Cortex of kidney (tissue), 1 donor: ENCODE data around the gene CRCP.
"Not testable (repeated sequence)": the region's sequence is repeated elsewhere in the genome, so short reads cannot be mapped to it uniquely, and the experiment has no call there.

Experiments used
- DNase-seq: peaks from one replicate; lab custom pipeline; 2025; lab: John Stamatoyannopoulos, UW

CRCP gene

GRCh38 chr7:66108410-66108809, 6.2 kb upstream of the CRCP start:
- DNase-seq: not testable (repeated sequence)

DNA sequence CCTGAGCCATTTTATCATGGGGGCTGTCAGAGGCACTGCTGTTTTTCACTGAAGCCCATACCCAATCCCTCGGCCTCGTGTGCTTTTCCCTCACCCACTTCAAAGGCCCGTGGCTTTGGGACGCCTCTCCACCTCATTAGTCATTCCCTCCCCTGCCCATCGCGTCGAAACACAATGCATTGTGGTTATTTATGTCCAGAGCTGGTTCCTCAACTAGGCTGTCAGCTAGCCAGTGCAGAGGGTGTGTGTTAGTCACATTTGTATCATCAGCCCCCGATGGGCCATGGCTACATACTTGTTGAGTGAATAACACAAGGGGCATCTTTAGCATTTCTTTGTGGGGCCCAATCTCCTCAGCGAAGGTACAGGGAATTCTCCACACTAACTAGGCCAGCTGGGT, 3.8 kb upstream of the CRCP start:
- DNase-seq: no peak

DNA sequence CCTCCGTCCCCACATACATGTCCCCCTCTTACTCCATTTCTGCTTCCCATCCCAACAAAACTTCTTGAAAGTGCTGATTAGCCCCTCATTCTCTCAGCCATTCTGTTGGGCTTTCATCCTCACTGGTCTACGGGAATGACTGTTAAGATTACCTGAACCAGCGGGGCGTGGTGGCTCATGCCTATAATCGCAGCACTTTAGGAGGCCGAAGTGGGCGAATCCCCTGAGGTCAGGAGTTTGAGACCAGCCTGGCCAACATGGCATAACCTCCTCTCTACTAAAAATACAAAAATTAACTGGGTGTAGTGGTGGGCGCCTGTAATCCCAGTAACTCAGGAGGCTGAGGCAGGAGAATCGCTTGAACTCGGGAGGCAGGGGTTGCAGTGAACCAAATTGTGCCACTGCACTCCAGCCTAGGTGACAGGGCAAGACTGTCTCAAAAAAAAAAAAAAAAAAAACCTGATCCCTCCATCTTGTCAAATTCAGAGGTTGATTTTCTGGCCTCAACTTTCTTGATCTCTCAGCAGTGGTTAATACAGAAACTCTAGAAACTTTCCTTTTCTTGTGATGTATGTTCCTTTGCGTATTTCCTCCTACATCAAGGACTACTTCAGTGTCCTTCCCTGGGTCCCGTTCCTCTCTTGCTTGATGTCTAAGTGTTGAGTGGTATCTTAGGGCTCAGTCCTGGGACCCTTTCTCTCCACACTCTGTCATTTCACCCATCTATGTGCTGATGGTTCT, 2.2 kb downstream of the CRCP start:
- not testable (repeated sequence) for DNase-seq

DNA sequence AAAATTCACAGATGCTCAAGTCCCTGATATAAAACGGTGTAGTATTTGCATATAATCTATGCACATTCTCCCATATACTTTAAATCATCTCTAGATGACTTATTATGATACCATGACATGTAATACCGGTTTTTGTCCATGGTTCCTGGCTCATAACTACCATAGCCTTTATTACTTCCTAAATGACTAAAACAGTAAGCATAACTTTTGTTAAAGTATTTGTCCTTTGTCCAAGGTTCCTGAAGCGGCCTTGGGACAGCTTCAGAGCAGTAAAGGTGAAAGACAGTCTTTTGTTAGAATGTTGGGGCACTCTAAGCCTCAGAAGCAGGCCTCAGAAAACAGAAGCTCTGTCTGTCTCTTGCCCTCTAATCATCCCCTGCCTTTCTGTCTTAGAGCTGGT, 4.0 kb downstream of the CRCP start:
- no peak for DNase-seq

- DNase-seq: no peak
Observed at GRCh38 chr7:66119245-66119850, 4.7 kb downstream of the CRCP start.

DNA sequence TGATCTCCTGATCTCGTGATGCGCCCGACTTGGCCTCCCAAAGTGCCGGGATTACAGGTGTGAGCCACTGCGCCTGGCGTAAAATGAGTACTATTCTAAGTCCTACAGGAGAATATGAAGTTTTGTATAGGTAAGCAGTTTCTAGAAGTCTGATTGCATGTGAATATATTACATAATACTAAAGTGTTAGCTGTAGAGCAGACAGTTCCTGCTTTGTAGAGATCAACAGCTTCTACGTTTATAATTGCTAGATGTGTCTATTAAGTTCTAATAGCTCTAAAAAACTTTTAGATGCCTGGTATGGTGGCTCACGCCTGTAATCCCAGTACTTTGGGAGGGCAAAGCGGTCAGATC, 8.5 kb downstream of the CRCP start:
- DNase-seq: no peak

DNA sequence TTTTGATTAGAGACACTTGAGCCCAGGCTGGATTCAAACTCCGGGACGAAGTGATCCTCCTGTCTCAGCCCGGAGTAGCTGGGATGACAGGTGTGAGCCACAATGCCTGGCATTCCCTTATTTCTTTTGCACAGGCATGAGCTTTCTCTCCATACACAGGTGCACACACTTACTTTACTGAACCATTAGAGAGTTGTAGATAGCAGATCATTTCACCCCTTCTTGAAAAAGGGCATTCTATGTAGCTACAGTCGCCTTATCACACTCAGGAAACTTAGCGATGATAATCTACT, 9.9 kb downstream of the CRCP start:
- not testable (repeated sequence) for DNase-seq

DNA sequence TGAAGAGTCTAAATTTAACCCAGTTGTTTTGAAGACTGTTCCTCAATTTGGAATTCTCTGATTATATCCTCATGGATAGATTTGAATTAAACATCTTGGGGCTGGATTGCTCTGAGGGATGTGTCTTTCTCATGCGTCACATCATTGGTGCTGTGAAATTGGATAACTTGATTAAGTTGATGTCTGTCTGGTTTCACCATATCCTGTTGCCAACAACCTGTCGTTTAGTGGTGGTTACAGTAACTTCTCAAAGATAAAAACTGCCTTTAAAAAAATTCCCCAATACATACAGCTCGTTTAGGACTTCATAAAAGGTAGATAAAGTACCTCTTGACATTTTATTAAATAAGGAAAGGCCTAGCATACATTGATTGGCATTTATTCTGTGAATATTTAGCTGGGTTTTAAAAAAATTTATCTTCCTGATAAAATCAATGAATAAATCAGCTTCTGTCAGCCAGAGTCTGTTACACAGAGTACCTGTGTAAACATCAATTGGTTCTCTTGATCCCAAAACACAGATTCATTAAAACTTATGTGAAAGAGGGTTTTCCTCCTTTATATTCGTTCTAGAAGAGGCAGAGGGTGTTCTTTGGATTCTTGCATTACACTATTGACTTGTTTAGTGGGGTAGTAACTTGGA, 10.5 kb downstream of the CRCP start:
- DNase-seq: no peak

DNA sequence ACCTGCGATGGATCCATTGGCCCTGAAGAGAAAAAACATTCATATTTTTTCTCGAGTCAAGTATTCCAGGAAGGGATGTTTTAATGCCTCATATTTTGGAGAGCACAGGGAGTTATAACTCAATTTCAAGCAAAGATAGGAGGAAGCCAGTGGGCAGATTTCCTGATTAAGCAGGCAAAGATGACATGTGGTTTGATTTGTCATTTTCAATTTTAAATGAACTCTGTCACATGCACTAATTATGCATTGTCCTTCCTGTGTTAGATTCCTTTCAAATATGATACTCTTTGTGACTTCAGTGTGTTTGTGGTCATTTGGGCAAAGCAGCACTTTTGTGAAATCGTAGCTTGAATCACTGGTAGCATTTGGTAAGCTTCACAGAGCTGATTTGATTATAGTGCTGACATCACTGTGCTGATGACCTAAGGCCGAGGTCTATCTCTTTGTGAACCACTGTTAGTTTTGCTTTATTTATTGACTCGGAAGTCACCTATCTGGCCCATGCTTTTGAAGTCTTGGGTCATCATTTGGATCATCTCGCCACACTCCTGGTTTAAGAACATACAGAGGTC, 11.2 kb downstream of the CRCP start:
- DNase-seq: not testable (repeated sequence)

- DNase-seq: not testable (repeated sequence)
Observed at GRCh38 chr7:66127172-66127571, 12.5 kb downstream of the CRCP start.

DNA sequence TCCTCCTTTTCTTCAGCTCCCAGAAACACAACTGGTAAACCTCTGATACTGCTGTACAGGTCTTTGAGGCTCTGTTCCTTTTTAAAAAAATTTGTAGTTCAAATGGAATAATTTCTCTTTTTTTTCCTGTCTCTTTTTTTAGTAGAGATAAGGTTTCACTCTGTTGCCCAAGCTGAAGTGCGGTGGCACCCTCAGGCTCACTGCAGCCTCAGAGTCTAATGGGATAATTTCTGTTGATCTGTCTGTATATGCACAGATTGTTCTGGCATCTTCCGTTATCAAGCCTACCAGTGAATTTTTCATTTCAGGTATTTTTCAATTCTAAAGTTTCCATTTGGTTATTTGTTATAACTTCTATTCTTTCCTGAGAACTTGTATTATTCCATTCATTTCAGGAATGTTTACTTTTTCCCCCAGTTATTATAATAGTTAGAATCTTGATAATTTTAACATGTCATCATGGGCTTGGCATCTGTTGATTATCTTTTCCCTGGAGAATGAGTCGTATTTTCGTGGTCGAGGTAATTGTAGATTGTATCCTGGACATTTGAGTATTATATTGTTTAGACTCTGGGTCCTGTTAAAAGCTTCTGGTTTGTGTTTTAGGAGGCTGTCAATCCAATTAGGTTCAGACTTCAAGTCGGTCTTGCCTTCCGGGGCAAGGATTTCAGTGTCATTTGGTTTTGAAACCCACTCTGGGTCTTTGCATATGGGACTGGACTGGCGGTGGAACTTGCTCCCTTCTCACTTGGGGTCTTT, 24.5 kb downstream of the CRCP start:
- DNase-seq: no peak

- no peak for DNase-seq
Observed at GRCh38 chr7:66140924-66141323, 26.3 kb downstream of the CRCP start.

- DNase-seq: no peak
Observed at GRCh38 chr7:66142334-66142733, 27.7 kb downstream of the CRCP start.

DNA sequence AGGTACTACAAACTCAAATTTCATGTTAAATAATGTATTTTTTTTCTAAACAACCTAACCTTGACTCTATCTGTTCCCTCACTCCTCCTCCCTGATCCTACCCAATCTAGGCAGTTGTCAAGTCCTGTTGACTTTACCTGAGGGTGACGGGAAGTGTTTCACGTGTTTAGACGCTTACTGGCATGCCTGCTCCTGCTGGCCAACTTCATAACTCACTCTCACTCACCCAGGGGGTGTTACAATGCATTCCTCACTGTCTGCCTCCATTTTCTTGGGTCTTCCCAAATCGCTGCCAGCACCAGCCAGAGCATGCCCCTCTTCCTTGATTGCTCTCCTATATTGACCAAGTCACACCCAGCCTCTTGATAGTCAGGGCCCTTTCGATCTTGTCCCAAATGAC, 28.3 kb downstream of the CRCP start:
- DNase-seq: no peak

DNA sequence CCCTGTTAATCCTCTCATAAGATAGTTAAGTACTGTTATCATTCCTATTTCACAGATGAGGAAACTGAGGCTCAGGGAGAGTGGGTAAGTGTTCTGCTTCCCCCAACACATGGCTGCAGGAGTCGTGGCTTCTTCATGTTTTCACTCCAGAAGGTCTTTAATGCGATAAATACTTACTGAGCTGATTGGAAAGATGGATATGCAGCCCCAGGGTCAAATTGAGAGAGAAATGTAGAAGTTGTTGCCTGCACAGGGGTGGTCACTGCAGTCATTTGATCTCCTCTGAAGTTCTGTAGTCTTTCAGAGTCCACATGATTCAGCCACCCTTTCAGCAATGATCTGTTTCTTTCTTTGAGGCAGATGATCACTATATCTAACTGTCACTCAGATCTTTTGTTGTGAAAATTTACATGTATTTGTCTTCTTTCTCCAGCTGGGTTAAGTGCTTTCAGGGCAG, 29.3 kb downstream of the CRCP start:
- DNase-seq: no peak

DNA sequence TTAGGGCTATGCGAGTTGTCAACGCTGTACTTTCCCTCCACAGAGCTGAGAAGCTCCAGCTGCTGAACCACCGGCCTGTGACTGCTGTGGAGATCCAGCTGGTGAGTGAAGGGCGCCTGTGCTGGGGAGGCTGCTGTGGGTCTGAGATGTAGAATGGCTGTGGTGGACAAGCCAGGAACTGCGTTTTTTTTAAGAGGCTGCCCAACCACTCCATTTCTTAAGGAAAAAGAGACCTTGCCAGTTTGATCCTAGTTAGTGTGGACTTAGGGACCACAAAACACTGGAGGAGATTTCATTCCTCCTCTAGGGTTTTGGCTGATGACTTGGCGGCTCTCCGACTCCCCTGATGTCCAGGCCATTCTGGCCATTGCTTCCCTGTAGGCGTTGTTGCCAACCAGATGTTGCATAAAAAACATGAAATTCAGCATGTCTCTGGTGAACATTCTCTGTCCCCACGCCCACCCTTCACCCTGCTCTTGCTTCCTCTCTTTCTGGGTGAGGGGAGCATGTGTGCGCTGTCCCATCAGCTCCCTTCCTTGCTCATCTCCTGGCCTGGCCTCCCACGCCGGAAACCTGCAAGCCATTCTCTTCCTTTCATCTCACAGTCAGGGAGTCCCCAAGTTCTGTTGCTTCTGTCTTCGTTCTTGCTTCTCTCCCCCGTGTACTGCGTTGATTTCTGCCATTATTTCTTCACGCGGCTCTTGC, 30.9 kb downstream of the CRCP start:
- DNase-seq: no peak

DNA sequence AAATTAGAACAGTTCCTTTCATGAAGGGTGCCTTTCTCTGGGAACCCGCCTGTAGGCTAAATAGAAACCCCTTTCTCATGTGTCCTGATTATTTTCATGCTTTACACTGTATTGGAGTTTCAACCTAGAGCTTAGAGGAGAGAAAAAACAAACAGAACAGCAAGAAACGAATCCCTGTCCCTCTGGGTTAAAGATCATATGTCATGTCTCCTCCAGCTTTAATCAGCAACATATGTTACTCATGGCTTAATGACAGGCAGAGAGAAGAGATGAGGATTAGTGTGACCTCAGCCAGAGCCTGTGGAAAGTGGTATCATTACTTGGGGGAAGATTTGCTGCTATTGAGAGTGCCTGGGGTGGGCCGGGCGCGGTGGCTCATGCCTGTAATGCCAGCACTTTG, 32.1 kb downstream of the CRCP start:
- no peak for DNase-seq

- not testable (repeated sequence) for DNase-seq
Observed at GRCh38 chr7:66147657-66148056, 33.0 kb downstream of the CRCP start.

DNA sequence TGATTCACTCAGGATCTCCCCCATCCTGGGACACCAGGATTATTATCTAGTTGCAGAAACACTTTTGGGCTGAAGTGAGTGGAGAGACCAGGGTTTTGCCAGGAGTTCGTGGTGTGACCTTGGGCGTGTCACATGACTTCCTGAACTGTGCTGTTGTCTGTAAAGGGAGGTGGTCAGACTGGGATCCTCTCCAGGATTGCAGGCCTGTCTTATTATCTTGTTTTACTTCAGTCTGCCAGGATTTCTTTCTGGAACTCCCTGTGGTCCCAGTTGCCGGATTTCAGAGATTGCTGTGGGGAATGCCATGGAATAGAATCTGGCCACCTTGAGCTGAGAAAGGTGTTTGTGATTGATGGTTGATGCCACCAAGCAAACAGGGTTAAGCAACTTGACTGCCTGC, 35.8 kb downstream of the CRCP start:
- DNase-seq: no peak

DNA sequence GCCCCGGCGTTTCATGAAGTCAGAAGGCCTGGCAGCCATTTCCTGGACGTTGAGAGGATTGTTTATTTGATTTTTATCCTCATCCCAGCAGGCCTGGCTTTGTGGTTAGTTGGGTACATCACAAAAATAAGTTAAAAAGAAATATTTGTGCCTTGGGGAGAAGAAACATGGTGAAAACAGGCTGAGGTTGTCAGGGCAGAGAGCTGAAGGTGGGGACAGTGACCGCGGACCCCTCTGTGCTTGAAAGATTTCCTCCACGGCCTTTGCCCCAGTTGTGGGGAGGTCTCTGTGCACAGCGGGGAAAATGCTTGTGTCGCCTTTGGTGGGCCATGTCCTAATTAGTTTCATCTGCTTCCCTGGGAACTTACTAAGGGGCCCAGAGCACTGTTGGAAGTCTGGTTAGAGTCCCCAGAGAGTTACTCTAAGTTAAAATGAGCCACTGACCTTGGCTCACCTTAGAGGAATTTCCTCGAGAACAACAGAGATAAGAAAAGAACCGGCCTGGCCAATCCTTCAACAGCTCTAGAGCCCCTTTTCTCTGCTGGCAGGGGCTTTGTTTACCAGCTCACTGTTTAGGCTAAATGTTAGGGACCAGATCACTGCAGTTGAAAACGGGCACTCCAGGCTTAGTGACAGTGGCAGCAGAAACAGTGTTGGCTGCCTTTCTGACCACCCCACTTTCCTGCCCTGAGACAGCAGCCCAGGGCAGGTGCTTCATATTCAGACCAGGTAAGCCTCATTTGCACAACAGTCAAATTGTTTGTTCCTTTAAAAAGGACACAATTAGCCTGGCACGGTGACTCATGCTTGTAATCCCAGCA, 37.9 kb downstream of the CRCP start:
- DNase-seq: no peak

- no peak for DNase-seq
Observed at GRCh38 chr7:66153691-66154090, 39.0 kb downstream of the CRCP start.
